ENCODE measurements around the gene TUBA4A. TPM values are rescaled to one million over a fixed set of nuclear protein-coding genes. Genes with fewer than 3 reads are reported as not detected.
"Not testable (repeated sequence)": the region's sequence is repeated elsewhere in the genome, so short reads cannot be mapped to it uniquely, and the experiment has no call there.

Gene TUBA4A
- total RNA-seq, 2 experiments from 2014 or later, result 96.0 to 186 TPM

DNA sequence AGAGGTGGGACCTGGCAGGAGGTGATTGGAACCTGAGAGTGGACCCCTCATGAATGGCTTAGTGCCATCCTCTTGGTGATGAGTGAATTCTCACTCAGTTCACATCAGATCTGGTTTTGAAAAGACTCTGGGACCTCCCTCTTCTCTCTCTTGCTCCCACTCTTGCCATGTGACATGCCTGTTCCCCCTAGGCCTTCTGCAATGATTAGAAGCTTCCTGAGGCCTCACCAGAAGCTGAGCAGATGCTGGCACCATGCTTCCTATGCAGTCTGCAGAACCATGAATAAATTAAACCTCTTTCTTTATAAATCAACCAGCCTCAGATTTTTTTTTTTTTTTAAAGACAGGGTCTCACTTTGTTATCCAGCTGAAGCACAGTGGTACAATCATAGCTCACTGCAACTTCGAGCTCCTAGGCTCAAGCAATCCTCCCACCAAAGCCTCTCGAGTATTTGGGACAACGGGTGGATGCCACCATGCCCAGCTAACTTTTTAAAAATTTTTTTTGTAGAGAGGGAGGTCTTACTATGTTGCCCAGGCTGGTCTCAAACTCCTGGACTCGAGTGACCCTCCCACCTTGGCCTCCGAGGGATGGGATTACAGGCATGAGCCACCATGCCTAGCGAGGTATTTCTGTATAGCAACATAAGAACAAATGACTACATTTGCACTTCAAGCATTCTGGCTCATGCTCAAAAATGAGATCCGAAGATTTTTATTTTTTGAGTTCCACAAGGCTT, 49.1 kb downstream of the TUBA4A start:
- H4K20me1 ChIP-seq (ENCODE audit: insufficient read depth, low read length), result no peaks in the 10 kb centered on the region
- H3K4me2 ChIP-seq (ENCODE audit: low read length), result no peak overlapping the region
- no peak for DNase-seq (ENCODE audit: low spot score)
- CTCF ChIA-PET (ENCODE audit: unreplicated experiment), result no interaction called here
- H3K27ac ChIP-seq (ENCODE audit: low read depth, low read length, poor library complexity, severe bottlenecking), result no peak overlapping the region
- no peak overlapping the region for H2AFZ ChIP-seq (ENCODE audit: low read length)
- peaks cover 20% of the 10 kb centered on the region for H3K36me3 ChIP-seq (ENCODE audit: insufficient read depth, low read length)
- H3K79me2 ChIP-seq (ENCODE audit: insufficient read depth, low read depth, low read length), result peaks cover 4% of the 10 kb centered on the region; the same call in 1 of the 2 replicates
- H3K4me1 ChIP-seq (ENCODE audit: insufficient read depth, low read length, poor library complexity, severe bottlenecking), result peaks cover 17% of the 10 kb centered on the region
- intact Hi-C loops (cut with micrococcal nuclease; ENCODE audit: unreplicated experiment), result no loop called here
- POLR2A ChIA-PET, result interaction anchor here (0.5 to 1.3 kb wide), 4 partner anchors 22 to 974 kb away, joined by 3 to 8 read pairs (median 6); no protein-coding TSS in a partner anchor
- BruUV-seq (replicated peaks), result no TSS peak
- H3K4me3 ChIP-seq (ENCODE audit: low read depth, low read length, poor library complexity, severe bottlenecking), result no peak overlapping the region
- TF ChIP-seq EZH2phosphoT487 (IDR thresholded peaks at IDR 0.05; ENCODE audit: borderline replicate concordance, low read depth, low read length), result no peak
- TF ChIP-seq, protein P1, sequence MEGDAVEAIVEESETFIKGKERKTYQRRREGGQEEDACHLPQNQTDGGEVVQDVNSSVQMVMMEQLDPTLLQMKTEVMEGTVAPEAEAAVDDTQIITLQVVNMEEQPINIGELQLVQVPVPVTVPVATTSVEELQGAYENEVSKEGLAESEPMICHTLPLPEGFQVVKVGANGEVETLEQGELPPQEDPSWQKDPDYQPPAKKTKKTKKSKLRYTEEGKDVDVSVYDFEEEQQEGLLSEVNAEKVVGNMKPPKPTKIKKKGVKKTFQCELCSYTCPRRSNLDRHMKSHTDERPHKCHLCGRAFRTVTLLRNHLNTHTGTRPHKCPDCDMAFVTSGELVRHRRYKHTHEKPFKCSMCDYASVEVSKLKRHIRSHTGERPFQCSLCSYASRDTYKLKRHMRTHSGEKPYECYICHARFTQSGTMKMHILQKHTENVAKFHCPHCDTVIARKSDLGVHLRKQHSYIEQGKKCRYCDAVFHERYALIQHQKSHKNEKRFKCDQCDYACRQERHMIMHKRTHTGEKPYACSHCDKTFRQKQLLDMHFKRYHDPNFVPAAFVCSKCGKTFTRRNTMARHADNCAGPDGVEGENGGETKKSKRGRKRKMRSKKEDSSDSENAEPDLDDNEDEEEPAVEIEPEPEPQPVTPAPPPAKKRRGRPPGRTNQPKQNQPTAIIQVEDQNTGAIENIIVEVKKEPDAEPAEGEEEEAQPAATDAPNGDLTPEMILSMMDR (conservative IDR thresholded peaks at IDR 0.05; ENCODE audit: low read length), result no peak
- no peaks in the 10 kb centered on the region for H3K9me2 ChIP-seq (ENCODE audit: insufficient read depth, low read length)
- peaks cover 8% of the 10 kb centered on the region; the same call in 1 of the 2 replicates for H3K9me3 ChIP-seq (ENCODE audit: low read length)

DNA sequence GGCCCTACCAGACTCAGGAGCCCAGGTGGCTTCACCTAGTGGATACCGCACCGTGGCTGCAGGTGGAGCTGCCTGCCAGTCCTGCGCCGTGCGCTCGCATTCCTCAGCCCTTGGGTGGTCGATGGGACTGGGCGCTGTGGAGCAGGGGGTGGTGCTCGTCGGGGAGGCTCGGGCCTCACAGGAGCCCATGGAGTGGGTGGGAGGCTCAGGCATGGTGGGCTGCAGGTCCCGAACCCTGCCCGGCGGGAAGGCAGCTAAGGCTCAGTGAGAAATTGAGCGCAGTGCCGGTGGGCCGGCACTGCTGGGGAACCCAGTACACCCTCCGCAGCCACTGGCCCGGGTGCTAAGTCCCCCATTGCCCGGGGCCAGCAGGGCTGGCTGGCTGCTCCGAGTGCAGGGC, 52.4 kb downstream of the TUBA4A start:
- DNase-seq (ENCODE audit: low spot score); H3K9me3 ChIP-seq (ENCODE audit: low read length); BruUV-seq (replicated peaks); H3K36me3 ChIP-seq (ENCODE audit: insufficient read depth, low read length); H4K20me1 ChIP-seq (ENCODE audit: insufficient read depth, low read length); CTCF ChIA-PET (ENCODE audit: unreplicated experiment); H3K4me2 ChIP-seq (ENCODE audit: low read length); H3K79me2 ChIP-seq (ENCODE audit: insufficient read depth, low read depth, low read length); H3K9me2 ChIP-seq (ENCODE audit: insufficient read depth, low read length); H3K4me1 ChIP-seq (ENCODE audit: insufficient read depth, low read length, poor library complexity, severe bottlenecking); H3K4me3 ChIP-seq (ENCODE audit: low read depth, low read length, poor library complexity, severe bottlenecking); intact Hi-C loops (cut with micrococcal nuclease; ENCODE audit: unreplicated experiment); H3K27ac ChIP-seq (ENCODE audit: low read depth, low read length, poor library complexity, severe bottlenecking); H2AFZ ChIP-seq (ENCODE audit: low read length): not testable (repeated sequence)
- POLR2A ChIA-PET, result interaction anchor here (1.6 kb wide), 1 partner anchor 16 kb away, joined by 4 read pairs; no protein-coding TSS in a partner anchor

DNA sequence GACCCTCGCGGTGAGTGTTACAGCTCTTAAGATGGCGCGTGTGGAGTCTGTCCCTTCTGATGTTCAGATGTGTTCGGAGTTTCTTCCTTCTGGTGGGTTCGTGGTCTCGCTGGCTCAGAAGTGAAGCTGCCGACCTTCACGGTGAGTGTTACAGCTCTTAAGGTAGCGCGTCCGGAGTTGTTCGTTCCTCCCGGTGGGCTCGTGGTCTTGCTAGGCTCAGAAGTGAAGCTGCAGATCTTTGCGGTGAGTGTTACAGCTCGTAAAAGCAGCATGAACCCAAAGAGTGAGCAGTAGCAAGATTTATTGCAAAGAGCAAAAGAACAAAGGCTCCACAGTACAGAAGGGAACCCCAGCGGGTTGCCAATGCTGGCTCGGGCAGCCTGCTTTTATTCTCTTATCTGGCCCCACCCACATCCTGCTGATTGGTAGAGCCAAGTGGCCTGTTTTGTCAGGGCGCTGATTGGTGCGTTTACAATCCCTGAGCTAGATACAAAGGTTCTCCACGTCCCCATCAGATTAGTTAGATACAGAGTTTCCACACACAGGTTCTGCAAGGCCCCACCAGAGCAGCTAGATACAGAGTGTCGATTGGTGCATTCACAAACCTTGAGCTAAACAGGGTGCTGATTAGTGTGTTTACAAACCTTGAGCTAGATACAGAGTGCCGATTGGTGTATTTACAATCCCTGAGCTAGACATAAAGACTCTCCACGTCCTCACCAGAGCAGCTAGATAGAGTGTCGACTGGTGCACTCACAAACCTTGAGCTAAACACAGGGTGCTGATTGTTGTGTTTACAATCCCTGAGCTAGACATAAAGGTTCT, 53.0 kb downstream of the TUBA4A start:
- H3K4me1 ChIP-seq (ENCODE audit: insufficient read depth, low read length, poor library complexity, severe bottlenecking); H3K9me3 ChIP-seq (ENCODE audit: low read length); H2AFZ ChIP-seq (ENCODE audit: low read length); intact Hi-C loops (cut with micrococcal nuclease; ENCODE audit: unreplicated experiment); H3K36me3 ChIP-seq (ENCODE audit: insufficient read depth, low read length); H3K9me2 ChIP-seq (ENCODE audit: insufficient read depth, low read length); H3K4me3 ChIP-seq (ENCODE audit: low read depth, low read length, poor library complexity, severe bottlenecking); H4K20me1 ChIP-seq (ENCODE audit: insufficient read depth, low read length); H3K79me2 ChIP-seq (ENCODE audit: insufficient read depth, low read depth, low read length); H3K27ac ChIP-seq (ENCODE audit: low read depth, low read length, poor library complexity, severe bottlenecking); H3K4me2 ChIP-seq (ENCODE audit: low read length); DNase-seq (ENCODE audit: low spot score); BruUV-seq (replicated peaks): not testable (repeated sequence)
- ChIA-PET CTCF (ENCODE audit: unreplicated experiment) (interaction anchor here (0.6 kb wide), 1 partner anchor 19 kb away, joined by 3 read pairs; no protein-coding TSS in a partner anchor), POLR2A (interaction anchor here (0.9 to 1.6 kb wide), 3 partner anchors 9 to 24 kb away, joined by 4 to 5 read pairs (median 4); partner anchors contain the start of gene CNPPD1)

Small RNAs within 50 kb of the gene (microRNA-seq; reads per million reads assigned to microRNA genes)
- not detected for gene MIR153-1 (ENCODE audit: borderline replicate concordance)

Small RNAs within 50 kb of the gene (small RNA-seq; reads per million reads assigned to genes)
- not detected for gene MIR153-1

Other genes with a start within 250 kb of the TUBA4A start
- gene CFAP65, start 212.4 kb downstream of the TUBA4A start, total RNA-seq (2014; rRNA removed; shearing (Covaris generic)), result not detected in 2 replicates
- not detected in 2 replicates for gene CFAP65, start 212.4 kb downstream of the TUBA4A start, total RNA-seq (2022)
- not detected in 2 replicates for gene IHH, start 193.0 kb downstream of the TUBA4A start, total RNA-seq (2014; rRNA removed; shearing (Covaris generic))
- gene IHH, start 193.0 kb downstream of the TUBA4A start, total RNA-seq (2022), result not detected in 2 replicates
- gene NHEJ1, start 93.1 kb downstream of the TUBA4A start, total RNA-seq (2014; rRNA removed; shearing (Covaris generic)), result 12.7 and 14.9 TPM in 2 replicates
- 12.3 and 14.3 TPM in 2 replicates for gene NHEJ1, start 93.1 kb downstream of the TUBA4A start, total RNA-seq (2022)
- 2.7 and 4.0 TPM in 2 replicates for gene SLC23A3, start 83.9 kb downstream of the TUBA4A start, total RNA-seq (2014; rRNA removed; shearing (Covaris generic))
- gene SLC23A3, start 83.9 kb downstream of the TUBA4A start, total RNA-seq (2022), result 3.1 and 6.7 TPM in 2 replicates
- gene CNPPD1, start 77.0 kb downstream of the TUBA4A start, total RNA-seq (2014; rRNA removed; shearing (Covaris generic)), result 39.2 and 40.1 TPM in 2 replicates
- gene CNPPD1, start 77.0 kb downstream of the TUBA4A start, total RNA-seq (2022), result 67.5 and 68.2 TPM in 2 replicates
- gene RETREG2, start 75.6 kb downstream of the TUBA4A start, total RNA-seq (2014; rRNA removed; shearing (Covaris generic)), result 44.9 and 59.1 TPM in 2 replicates
- 74.6 and 88.2 TPM in 2 replicates for gene RETREG2, start 75.6 kb downstream of the TUBA4A start, total RNA-seq (2022)
- 42.4 and 51.6 TPM in 2 replicates for gene ZFAND2B, start 47.1 kb downstream of the TUBA4A start, total RNA-seq (2014; rRNA removed; shearing (Covaris generic))
- 35.3 and 35.9 TPM in 2 replicates for gene ZFAND2B, start 47.1 kb downstream of the TUBA4A start, total RNA-seq (2022)
- gene ABCB6, start 35.0 kb downstream of the TUBA4A start, total RNA-seq (2014; rRNA removed; shearing (Covaris generic)), result 4.0 and 6.4 TPM in 2 replicates
- gene ABCB6, start 35.0 kb downstream of the TUBA4A start, total RNA-seq (2022), result 8.4 and 10.2 TPM in 2 replicates
- gene ATG9A, start 24.3 kb downstream of the TUBA4A start, total RNA-seq (2014; rRNA removed; shearing (Covaris generic)), result 22.2 and 27.7 TPM in 2 replicates
- gene ATG9A, start 24.3 kb downstream of the TUBA4A start, total RNA-seq (2022), result 23.4 and 27.3 TPM in 2 replicates
- 57.8 and 91.0 TPM in 2 replicates for gene ANKZF1, start 24.1 kb downstream of the TUBA4A start, total RNA-seq (2014; rRNA removed; shearing (Covaris generic))
- gene ANKZF1, start 24.1 kb downstream of the TUBA4A start, total RNA-seq (2022), result 73.2 and 82.4 TPM in 2 replicates
- 2.7 and 8.6 TPM in 2 replicates for gene GLB1L, start 8.5 kb downstream of the TUBA4A start, total RNA-seq (2014; rRNA removed; shearing (Covaris generic))
- gene GLB1L, start 8.5 kb downstream of the TUBA4A start, total RNA-seq (2022), result 6.4 and 6.9 TPM in 2 replicates
- gene STK16, start 8.4 kb downstream of the TUBA4A start, total RNA-seq (2014; rRNA removed; shearing (Covaris generic)), result 19.6 and 23.4 TPM in 2 replicates
- gene STK16, start 8.4 kb downstream of the TUBA4A start, total RNA-seq (2022), result 39.5 and 42.8 TPM in 2 replicates
- gene TUBA4B, start 675 bp downstream of the TUBA4A start, total RNA-seq (2014; rRNA removed; shearing (Covaris generic)), result not detected in 2 replicates
- 0.28 TPM in 1 of 2 replicates, not detected in the other for gene TUBA4B, start 675 bp downstream of the TUBA4A start, total RNA-seq (2022)
- 49.9 and 53.0 TPM in 2 replicates for gene DNAJB2, start 25.4 kb upstream of the TUBA4A start, total RNA-seq (2014; rRNA removed; shearing (Covaris generic))
- 55.3 and 58.7 TPM in 2 replicates for gene DNAJB2, start 25.4 kb upstream of the TUBA4A start, total RNA-seq (2022)
- gene PTPRN, start 55.5 kb upstream of the TUBA4A start, total RNA-seq (2014; rRNA removed; shearing (Covaris generic)), result not detected in 2 replicates
- gene PTPRN, start 55.5 kb upstream of the TUBA4A start, total RNA-seq (2022), result not detected in 2 replicates
- not detected in 2 replicates for gene RESP18, start 78.8 kb upstream of the TUBA4A start, total RNA-seq (2014; rRNA removed; shearing (Covaris generic))
- gene RESP18, start 78.8 kb upstream of the TUBA4A start, total RNA-seq (2022), result not detected in 2 replicates
- gene DNPEP, start 134.0 kb upstream of the TUBA4A start, total RNA-seq (2014; rRNA removed; shearing (Covaris generic)), result 39.3 and 40.5 TPM in 2 replicates
- gene DNPEP, start 134.0 kb upstream of the TUBA4A start, total RNA-seq (2022), result 54.2 and 63.6 TPM in 2 replicates
- gene DES, start 164.5 kb upstream of the TUBA4A start, total RNA-seq (2014; rRNA removed; shearing (Covaris generic)), result not detected in 2 replicates
- gene DES, start 164.5 kb upstream of the TUBA4A start, total RNA-seq (2022), result not detected in 2 replicates
- 0.13 TPM in 1 of 2 replicates, not detected in the other for gene SPEG, start 180.9 kb upstream of the TUBA4A start, total RNA-seq (2014; rRNA removed; shearing (Covaris generic))
- gene SPEG, start 180.9 kb upstream of the TUBA4A start, total RNA-seq (2022), result 0.35 and 0.46 TPM in 2 replicates
- gene GMPPA, start 245.0 kb upstream of the TUBA4A start, total RNA-seq (2014; rRNA removed; shearing (Covaris generic)), result 22.3 and 28.4 TPM in 2 replicates
- 42.9 and 46.4 TPM in 2 replicates for gene GMPPA, start 245.0 kb upstream of the TUBA4A start, total RNA-seq (2022)

All from OCI-LY7 (cell line).